D341Med (cell line): ENCODE measurements around the gene PHYKPL.
A peak's percentile ranks its signal among the peaks of the same experiment; 100 is the strongest.
"Not testable (repeated sequence)": the region's sequence is repeated elsewhere in the genome, so short reads cannot be mapped to it uniquely, and the experiment has no call there.

Source experiments
- DNase-seq: peaks from one replicate; pipeline ENCODE4 v3.0.0; 2012; ENCODE audit warnings: low spot score

The PHYKPL gene

DNA sequence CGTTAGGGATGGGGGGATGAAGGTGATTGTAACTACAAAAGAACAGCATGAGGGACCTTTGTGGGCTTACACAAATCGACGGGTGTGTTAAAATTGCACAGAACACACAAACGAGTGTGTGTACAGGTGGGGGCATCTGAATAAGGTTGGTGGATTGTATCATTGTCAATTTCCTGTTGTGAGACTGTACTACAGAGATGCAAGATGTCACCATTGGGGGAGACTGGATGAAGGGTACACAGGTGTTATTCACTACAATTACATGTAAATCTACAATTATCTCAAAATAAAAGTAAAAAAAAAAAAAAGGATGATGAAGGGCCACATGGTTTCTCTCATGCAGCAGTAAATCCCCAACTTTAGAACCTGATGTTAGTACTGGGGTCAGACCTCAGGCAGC is 31.4 kb upstream of the PHYKPL start:
- no peak for DNase-seq

DNA sequence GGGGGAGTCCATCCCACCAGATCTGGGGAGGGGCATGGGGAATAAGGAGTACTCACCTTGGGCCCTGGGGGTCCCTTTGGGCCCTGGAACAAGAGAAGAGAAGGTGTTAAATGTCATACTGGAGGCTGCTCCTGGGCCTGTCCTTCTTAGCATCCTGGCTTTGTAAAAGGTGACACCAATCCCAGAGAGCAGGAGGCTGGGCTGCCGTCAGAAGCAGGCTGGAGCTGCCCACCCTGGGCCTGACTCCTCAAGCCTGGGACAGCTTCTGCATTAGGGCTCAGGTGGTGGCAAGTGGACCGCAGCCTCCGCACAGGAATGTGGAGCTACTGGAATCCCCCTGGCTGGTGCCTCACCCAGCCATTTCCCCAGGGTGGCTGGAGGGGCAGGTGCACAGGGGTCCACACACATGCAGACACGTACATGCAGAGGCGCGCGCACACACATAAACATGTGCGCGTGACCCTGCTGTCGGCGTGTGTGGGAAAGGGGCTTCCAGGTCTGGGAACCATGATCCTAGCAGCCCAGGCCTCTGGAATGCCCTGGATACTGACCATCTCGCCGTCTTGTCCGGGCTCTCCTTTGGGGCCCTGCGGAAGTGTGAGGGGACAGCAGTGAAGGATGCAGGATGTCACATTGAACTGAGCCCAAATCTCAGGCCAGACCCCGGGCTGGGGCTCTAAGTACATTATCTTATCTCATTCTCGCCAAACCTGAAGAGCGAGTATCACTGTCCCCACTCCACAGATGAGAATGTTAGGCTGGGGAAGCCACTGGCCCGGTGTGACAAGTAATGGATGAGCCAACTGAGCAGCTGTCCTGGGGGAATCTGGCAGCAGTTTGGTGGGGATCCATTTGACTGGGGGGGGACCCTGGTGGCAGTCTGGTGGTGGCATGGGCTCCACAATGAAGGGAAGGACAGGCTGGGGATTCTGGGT is 29.3 kb upstream of the PHYKPL start:
- DNase-seq, result no peak

DNA sequence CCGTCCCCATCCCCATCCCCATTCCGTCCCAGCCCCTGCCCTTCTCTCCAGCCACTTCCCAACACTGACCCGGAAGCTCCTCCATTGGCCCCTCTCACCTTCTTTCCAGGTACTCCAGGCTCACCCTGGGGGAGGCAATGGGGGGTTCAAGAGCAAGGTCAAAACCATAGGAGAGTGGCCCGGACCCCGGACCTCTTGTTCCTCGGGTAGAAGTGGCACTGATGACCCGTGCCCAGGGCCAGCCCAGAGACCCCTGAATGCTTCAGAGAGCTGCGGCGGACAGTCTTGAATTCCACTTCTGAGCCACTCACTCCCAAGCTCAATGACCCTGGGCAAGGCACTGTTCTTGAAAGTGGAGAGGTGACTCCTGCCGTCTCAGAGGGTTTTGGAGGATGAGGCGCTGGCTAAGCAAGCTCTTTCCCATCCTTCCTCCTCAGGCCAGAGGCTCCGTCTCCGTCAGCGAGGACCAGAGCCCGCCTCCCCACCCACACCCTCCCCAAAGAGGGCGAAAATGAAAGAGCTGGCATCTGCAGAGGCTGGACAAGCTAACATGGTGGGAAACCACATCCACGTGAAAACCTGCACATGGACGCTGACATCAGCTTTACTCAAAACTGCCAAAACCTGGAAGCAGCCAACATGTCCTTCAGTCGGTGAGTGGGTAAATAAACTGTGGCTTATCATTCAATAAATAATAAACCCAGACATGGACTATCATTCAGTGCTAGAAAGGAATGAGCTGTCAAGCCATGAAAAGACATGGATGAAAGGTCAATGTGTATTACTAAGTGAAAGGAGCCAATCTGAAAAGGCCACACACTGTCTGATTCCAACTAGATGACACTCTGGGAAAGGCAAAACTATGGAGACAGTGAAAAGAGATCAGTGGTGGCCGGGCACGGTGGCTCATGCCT is 27.3 kb upstream of the PHYKPL start:
- no peak for DNase-seq

DNA sequence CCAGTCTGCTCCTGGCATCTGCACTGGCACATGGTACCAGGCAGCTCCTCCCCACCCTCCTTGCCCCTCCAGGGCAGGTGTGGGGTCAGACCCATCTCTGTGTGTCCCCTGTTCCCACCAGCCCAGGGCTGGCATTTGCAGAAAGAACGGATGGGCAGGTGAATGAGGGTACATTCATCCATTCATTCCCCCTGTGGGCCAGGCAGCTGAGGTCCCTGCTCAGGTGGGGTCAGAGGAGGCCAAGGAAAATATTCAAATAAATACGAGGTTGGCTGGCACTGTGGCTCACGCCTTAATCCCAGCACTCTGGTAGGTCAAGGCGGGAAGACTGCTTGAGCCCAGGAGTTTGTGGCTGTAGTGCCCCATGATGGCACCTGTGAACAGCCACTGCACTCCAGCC is 25.0 kb upstream of the PHYKPL start:
- no peak for DNase-seq

DNA sequence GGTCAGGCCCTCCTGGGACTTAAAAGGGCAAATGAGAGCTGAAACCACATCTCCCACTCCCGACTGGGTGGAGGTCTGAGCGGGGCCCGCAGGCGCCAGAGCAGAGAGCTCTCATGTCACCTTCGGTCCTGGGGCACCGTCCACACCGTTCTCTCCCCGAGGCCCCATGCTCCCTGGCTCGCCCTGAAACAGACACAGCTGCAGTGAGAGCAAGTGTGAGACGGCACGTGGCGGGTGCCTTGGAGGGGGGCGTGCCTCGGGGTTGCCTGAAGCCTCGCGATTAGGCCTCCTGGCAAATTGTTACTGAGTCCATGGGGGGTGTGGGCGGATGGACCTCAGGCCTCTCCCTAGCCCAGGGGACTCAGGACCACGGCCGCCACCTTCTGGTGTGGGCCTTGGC is 24.1 kb upstream of the PHYKPL start:
- no peak for DNase-seq

DNA sequence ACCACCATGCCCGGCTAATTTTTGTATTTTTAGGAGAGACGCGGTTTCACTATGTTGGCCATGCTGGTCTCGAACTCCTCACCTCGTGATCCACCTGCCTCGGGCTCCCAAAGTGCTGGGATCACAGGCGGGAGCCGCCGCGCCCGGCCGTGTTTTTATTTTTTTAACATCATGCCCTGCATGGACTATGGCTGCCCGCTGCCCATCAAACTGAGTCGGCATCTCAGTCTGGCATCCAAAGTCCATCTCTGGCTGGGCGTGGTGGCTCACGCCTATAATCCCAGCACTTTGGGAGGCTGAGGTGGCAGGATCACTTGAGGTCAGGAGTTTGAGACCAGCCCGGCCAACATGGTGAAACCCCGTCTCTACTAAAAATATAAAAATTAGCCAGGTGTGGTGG is 21.0 kb upstream of the PHYKPL start:
- DNase-seq, result not testable (repeated sequence)

DNA sequence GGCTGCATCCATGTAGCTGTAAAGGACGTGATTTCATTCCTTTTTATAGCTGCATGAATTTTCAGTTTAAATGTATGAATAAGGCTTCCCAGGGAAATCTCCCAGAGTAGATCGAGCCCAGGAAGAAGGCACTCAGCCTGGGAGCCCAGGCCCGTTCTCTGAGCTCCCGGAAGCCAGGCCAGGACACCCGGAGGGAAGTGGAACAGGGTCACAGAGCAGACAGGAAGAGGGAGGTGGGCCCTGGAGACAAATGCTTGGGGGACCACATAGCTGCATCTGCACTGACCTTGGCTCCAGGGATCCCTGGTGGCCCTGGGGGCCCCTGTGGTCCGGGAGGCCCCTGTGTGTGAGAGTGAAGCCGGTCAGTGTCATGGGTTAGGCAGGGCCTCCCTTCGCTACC is 19.7 kb upstream of the PHYKPL start:
- no peak for DNase-seq

DNA sequence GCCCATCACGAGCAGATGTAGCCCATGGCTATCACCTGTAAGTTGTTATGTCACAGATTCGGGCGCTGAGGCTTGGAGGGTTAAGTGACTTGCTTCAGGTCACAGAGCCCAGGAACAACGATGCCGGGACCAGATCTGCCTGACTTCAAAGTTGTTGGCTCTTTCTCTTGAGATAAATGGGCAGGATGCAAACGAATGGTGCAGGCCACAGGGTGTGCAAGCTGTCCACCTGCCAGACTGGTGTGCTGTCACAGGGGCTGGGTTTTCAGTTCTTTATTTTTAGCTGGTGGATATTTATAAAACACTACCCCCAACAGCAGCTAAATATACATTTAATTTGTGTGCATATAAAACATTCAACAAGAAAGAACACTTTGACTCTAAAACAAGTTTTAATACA is 17.7 kb upstream of the PHYKPL start:
- DNase-seq, result no peak

DNA sequence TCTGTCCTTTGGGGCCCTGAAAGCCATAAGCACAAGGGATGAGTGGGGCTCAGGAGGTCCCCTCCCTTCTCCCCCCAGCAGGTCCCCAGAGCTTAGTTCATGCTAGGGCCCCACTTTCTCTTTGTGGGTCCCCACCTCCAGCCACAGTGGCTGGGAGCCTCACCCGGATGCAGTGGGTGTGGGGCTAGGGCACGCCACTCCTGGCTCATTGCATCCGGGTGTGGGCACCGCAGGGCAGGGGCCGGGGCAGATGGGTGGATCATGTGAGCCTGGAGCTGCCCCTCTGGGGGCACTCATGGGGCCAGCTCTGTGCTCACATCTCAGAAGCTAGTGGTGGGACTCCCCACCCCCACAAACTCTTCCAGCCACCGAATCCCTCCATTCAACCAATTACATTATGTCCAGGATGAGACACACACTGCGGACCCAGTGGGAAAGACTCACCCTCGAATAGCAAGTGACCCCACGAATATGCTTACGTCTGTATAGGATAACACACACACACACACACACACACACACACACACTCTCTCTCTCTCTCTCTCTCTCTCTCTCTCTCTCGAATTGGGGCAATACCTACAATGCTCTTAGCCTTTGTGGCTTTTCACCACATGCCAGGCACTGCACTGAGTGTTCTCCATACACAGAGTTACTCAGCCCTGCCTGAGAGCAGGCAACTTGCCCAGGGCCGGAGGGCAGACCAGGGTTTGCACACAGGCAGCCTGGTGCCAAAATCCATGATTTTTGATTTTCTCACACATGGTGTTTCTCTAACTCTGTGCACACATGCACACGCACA is 16.8 kb upstream of the PHYKPL start:
- DNase-seq, result no peak

DNA sequence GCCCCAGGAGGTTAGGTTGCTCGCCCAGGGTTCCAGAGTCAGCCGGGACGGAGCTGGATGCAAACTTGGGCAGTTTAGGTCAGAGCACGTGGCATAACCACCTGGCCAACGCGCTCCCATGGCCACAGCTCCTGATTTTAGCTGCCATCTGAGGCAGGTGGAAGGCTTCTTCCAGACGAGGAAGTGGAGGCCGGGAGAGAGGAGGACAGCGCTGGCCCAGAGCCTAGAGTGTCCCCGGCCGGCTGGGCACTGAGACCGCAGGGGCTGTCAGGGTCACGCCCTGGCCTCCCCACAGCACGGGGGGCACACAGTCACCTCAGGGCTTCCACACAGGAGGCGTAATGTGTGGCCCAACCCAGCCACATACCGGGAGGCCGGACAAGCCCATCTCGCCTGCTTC is 16.1 kb upstream of the PHYKPL start:
- DNase-seq, result no peak

DNA sequence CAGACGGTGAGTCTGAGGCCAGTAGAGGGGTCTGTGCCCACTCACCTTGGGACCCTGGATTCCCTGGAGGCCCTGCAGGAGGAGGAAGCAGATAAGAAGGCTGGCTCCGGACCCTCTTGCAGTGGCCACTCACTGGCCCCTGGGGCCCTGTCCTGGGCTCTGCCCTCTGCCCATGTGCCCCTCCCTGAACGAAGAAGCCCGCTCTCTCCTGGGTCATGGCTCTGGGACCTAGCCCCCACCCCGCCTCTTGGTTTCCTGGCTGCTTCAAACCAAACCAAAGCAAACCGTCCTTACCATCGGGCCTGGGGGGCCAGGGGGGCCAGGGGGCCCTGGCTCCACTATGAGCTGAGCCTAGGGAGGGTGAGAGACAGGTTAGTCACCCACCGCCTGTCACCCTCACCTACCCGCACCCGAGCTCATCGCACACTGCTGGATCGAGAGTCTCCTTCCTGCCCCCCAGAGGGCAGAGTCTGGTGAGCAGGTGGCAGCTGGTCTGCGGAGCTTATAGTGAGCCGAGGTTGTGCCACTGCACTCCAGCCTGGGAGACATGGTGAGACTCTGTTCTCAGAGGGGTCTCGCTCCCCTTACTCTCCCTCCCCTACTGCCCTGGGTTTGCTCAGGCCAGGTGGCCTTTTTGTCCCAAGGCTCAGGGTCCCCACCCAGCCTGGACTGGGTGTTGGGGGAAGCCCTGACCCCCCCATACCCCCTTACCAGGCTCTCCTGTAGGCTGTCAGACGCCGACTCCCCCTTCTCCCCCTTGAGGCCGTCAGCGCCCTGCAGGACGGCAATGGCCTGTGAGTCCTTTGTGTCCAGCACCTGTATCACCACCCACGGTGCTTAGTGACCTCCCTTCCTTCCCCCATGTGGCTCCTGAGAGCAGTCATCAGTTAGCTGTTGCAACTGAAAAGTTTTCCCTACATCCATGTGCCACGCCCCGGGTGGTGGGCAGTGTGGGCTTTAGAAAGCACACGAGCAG is 15.2 kb upstream of the PHYKPL start:
- peak; percentile 53 for DNase-seq

DNA sequence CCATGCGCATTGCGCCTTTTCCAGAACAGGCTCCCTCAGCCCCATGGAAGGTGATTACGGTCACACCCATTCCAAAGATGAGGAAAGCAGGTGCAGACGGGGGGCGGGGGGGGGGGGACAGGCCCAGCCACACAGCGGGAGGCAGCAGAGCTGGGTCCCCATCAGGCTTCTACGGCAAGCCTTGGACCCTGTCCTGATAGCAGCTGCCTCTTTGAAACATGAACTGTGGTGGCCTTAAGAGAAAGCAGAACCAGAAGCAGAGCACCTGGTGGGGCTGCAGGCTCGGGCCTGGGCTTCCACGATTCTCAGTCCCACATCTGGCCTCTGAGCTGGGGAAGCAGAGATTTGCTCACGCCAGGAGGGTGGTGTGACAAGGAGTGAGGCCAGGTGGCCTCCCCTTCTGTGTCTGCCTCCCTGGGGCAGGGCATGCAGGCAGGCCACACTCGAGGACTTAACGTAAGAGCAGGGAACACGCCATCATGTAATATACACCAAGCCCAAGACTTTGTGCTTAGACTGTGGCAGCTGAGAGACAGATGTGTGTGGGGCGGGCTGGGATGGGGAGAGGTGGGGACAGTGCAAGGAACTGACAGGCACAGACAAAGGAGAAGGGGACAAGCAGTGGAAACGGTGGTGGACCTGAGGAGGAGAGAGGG is 14.2 kb upstream of the PHYKPL start:
- DNase-seq, result no peak

DNA sequence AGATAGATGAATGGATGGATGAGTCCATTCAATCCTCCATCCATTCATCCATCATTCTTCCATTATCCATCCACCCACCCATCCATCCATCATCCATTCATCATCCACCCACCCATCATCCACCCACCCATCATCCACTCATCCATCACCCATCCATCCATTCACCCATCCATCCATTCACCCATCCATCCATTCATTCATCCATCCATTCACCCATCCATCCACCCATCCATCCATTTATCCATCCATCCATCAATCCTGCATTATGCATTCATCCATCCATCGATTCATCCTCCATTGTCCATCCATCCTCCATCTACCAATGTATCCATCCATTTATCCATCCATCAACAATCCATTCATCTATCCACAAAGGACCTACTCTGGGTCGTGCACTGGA is 12.8 kb upstream of the PHYKPL start:
- no peak for DNase-seq

DNA sequence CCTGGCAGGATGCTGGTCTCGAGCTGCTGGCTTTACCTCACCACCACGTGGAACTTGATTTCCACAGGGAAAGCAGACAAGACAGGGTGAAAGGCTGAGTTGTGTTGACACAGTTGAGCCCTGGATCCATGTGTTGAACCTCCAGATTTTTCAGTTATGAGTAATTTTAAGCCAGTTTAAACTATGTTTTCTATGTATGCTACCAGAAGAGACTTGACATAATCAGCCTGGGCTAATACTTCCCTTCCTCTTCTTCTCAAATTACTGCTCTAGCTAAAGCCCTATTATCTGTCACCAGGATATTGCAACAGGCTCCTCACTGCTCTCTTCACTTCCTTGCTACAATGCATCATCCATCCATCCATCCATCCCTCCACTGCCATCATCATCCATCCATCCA is 12.0 kb upstream of the PHYKPL start:
- DNase-seq, result no peak

DNA sequence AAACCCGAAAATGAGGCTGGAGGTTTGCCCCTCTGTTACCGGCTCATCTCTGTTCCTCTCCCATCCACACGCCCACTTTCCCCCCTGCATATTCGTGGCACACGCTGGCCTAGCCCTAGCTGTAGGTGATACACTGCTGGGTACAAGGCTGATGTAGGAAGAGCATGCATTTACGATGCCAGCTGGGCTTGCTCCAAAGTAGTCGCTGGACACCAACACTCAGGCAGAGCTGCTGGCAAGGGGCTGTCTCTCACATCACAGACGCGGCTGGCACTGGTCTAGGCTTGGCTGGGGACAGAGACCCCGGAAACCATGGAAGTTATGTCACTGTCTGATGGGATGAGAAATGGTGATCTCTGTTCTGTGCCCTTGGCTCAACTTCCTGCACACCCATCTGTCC is 9.8 kb upstream of the PHYKPL start:
- no peak for DNase-seq

DNA sequence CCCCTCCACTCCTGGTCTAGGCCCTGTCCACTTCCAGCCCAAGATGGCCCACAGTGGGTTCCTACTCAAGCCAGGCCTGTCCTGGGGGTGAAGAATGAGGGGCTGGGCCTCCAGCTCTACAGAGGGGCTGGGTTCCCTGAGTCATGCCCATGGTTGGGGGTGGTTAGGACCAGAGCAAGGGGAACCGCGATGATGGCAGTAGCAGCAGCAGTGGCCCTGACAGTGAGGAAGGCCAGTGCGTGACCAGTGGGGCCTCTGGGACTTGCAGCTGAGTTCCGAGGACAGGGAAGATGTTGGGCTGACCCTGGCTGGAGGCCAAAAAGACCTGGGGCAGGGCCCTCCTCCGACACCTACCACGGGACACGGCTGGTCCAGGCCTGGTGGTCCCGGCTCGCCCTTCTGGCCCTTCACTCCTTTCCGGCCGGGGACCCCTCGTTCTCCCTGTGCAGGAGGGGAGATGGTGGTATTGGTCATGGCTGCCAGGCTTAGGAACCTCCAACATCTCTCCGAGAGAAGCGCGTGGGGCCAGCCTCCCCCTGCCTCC is 9.2 kb upstream of the PHYKPL start:
- no peak for DNase-seq

DNA sequence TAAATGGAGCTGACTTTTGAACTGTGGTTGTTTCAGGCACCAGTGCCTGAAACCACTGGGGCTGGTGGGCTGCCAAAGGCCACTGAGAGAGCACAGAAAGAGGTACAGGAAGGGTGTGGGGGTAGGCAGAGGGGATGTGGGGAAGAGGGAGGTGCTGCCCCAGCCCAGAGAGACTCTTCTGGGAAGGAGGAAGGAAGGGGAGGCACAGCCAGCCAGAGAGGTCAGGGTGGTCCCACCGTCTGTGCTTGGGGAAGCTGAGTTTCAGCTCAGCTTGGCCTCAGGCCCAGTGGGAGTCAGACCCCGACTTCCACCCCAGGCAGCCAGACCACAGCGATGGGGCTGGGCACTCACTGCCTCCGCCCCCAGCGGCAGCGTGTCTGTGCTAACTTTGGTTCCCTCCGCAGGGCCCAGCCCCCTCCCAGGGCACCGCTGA is 8.6 kb upstream of the PHYKPL start:
- DNase-seq, result no peak

DNA sequence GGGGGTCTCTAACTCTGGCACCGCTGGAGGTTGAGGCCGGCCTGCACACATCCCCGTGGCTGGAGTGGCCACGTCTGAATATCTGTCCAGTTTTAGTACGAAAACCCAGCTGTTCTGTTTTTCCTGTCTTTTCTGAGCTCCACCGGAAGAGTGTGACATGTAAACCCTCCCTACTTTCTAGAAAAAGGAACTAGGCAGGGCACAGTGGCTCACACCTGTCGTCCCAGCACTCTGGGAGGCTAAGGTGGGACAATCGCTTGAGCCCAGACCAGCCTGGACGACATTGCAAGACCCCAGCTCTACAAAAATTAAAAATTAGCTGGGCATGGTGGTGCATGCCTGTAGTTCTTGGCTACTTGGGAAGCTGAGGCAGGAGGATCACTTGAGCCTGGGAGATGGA is 8.2 kb upstream of the PHYKPL start:
- DNase-seq, result no peak

DNA sequence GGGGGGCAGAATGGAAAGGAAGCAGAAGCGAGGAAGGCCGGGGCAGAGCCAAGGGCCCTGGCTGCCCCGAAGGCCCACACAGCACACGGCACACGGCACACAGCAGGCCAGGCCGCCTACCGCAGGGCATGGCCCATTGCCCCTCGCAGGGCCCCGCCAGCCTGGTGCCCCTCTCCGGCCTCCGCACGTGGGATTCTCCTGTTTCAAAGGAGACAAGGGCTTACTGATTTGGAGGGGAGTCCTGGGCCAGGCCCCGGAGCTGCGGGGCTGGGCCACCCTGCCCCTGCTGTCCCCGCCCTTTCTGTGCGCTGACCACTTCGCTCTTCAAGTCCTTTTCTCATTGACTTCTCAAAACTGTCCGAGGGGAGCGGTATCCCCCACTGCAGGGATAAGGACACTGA is 7.7 kb upstream of the PHYKPL start:
- DNase-seq, result no peak

DNA sequence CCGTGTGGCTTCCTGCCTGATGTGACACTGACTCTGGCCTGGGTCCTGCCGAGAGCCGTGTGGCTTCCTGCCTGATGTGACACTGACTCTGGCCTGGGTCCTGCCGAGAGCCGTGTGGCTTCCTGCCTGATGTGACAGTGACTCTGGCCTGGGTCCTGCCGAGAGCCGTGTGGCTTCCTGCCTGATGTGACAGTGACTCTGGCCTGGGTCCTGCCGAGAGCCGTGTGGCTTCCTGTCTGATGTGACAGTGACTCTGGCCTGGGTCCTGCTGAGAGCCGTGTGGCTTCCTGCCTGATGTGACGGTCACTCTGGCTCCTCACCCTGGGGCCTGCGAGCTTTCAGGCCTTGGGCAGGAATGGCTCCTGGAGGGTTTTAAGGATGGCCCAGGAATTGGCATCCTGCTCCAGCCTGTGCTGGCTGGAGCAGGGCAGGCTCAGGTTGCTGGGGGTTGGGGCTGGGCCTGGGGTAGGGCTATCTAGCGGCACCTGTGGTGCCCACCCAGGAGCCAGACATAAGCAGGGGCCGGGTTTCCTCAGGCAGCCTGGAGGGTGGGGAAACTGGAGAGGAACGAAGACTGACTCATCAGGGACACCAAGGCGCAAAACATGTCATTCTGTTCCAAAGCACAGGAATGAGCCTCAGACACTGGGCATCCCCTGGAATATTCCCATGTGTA is 7.2 kb upstream of the PHYKPL start:
- not testable (repeated sequence) for DNase-seq
